Liver (tissue), 9 donors: ENCODE results near the gene DNAH10. TPM values are rescaled to one million over a fixed set of nuclear protein-coding genes. Genes with fewer than 3 reads are reported as not detected.

Experiments
- DNase-seq: peaks from one replicate; pipeline ENCODE4 v3.0.0-alpha.2; 2017; ENCODE audit warnings: low spot score
- H3K27ac ChIP-seq, 2 donors: one replicate each; pipeline ENCODE4 v1.7.0; 2013; ENCODE audit warnings: inconsistent platforms in 2 of 2, low read length in 2 of 2, control low read depth in 1 of 2, low read depth in 1 of 2, mild to moderate bottlenecking in 1 of 2
- H3K27me3 ChIP-seq, 4 donors: one replicate each; pipeline versions ENCODE4 v1.6.1 to v1.7.0; 2013; ENCODE audit warnings: low read length in 3 of 4, inconsistent platforms in 1 of 4, mild to moderate bottlenecking in 1 of 4, moderate library complexity in 1 of 4; ENCODE audit not compliant: control insufficient read depth in 4 of 4, insufficient read depth in 4 of 4
- H3K36me3 ChIP-seq, 4 donors: one replicate each; pipeline versions ENCODE4 v1.6.1 to v1.7.0; 2013; ENCODE audit warnings: low read length in 3 of 4, mild to moderate bottlenecking in 3 of 4, low read depth in 1 of 4, moderate library complexity in 1 of 4; ENCODE audit not compliant: control insufficient read depth in 4 of 4, insufficient read depth in 3 of 4
- H3K4me1 ChIP-seq, 4 donors: one replicate each; pipeline versions ENCODE4 v1.6.1 to v1.7.0; 2013; ENCODE audit warnings: low read length in 3 of 4, mild to moderate bottlenecking in 3 of 4, moderate library complexity in 1 of 4; ENCODE audit not compliant: control insufficient read depth in 4 of 4, insufficient read depth in 4 of 4
- H3K4me3 ChIP-seq, 3 donors: one replicate each; pipeline versions ENCODE4 v1.6.1 to v1.7.0; 2013; ENCODE audit warnings: low read length in 3 of 3, control low read depth in 1 of 3, low read depth in 1 of 3, mild to moderate bottlenecking in 1 of 3
- H3K9ac ChIP-seq, 2 donors: one replicate each; pipeline ENCODE4 v1.7.0; 2013; ENCODE audit warnings: low read length in 2 of 2, mild to moderate bottlenecking in 2 of 2, moderate library complexity in 2 of 2, control low read depth in 1 of 2, low read depth in 1 of 2
- H3K9me3 ChIP-seq, 4 donors: one replicate each; pipeline versions ENCODE4 v1.6.1 to v1.7.0; 2013; ENCODE audit warnings: low read length in 3 of 4; ENCODE audit not compliant: control insufficient read depth in 4 of 4
- EGR1 ChIP-seq, 2 donors: IDR thresholded peaks; 2 replicates each; pipeline ENCODE4 v1.6.1; 2016 to 2018; ENCODE audit warnings: antibody characterized with exemption in 2 of 2, low read depth in 2 of 2
- FOXA1 ChIP-seq: IDR thresholded peaks from 2 replicates; pipeline ENCODE4 v1.6.1; 2016; ENCODE audit warnings: antibody characterized with exemption
- FOXA2 ChIP-seq: IDR thresholded peaks from 2 replicates; pipeline ENCODE4 v1.6.1; 2016; ENCODE audit warnings: antibody characterized with exemption
- GABPA ChIP-seq, 2 donors: IDR thresholded peaks in 1 of 2; conservative IDR thresholded peaks in 1 of 2; 2 replicates each; pipeline ENCODE4 v1.6.1; 2016; ENCODE audit warnings: antibody characterized with exemption in 2 of 2, mild to moderate bottlenecking in 1 of 2, moderate library complexity in 1 of 2
- HNF4A ChIP-seq, 2 donors: conservative IDR thresholded peaks; 2 replicates each; pipeline ENCODE4 v1.6.1; 2016; ENCODE audit warnings: antibody characterized with exemption in 2 of 2, mild to moderate bottlenecking in 2 of 2
- HNF4G ChIP-seq: IDR thresholded peaks from 2 replicates; pipeline ENCODE4 v1.6.1; 2016; ENCODE audit warnings: antibody characterized with exemption
- JUND ChIP-seq, 2 donors: IDR thresholded peaks; 2 replicates each; pipeline ENCODE4 v1.6.1; 2016; ENCODE audit warnings: antibody characterized with exemption in 2 of 2
- NR2F2 ChIP-seq: IDR thresholded peaks from 2 replicates; pipeline ENCODE4 v1.6.1; 2016; ENCODE audit warnings: antibody characterized with exemption
- RAD21 ChIP-seq, 2 donors: IDR thresholded peaks; 2 replicates each; pipeline ENCODE4 v1.6.1; 2016; ENCODE audit warnings: antibody characterized with exemption in 2 of 2, mild to moderate bottlenecking in 2 of 2
- REST ChIP-seq: IDR thresholded peaks from 2 replicates; pipeline ENCODE4 v1.6.1; 2016; ENCODE audit warnings: antibody characterized with exemption, mild to moderate bottlenecking
- RXRA ChIP-seq, 2 donors: IDR thresholded peaks; 2 replicates each; pipeline ENCODE4 v1.6.1; 2017 to 2018; ENCODE audit warnings: antibody characterized with exemption in 2 of 2, mild to moderate bottlenecking in 1 of 2
- SP1 ChIP-seq: IDR thresholded peaks from 2 replicates; pipeline ENCODE4 v1.6.1; 2018; ENCODE audit warnings: antibody characterized with exemption, mild to moderate bottlenecking
- TAF1 ChIP-seq: conservative IDR thresholded peaks from 2 replicates; pipeline ENCODE4 v1.6.1; 2016; ENCODE audit warnings: antibody characterized with exemption, mild to moderate bottlenecking
- YY1 ChIP-seq: IDR thresholded peaks from 2 replicates; pipeline ENCODE4 v1.6.1; 2016; ENCODE audit warnings: antibody characterized with exemption, mild to moderate bottlenecking
- WGBS: extraction: QIAGEN DNeasy Blood & Tissue Kit; methylation state at CpG from one replicate; pipeline ENCODE4 v1.1.7; 2013; 5-methylcytosine and 5-hydroxymethylcytosine counted together
- polyA plus RNA-seq, 2 donors: library from polyadenylated mRNA; stranded (reverse) in 1 of 2; unstranded in 1 of 2; fragments of 200-250 nt in 1 of 2; fragments of >200 nt in 1 of 2; fragmentation: Nextera tagmentation in 1 of 2; extraction: Ambion mirVana in 1 of 2; gene quantifications; one replicate each; pipeline versions ENCODE4 v1.2.1 to v1.2.3, GENCODE V29; 2013 to 2015
- total RNA-seq, 2 donors: library from RNA; depleted of rRNA; stranded (reverse); fragments of >200 nt; gene quantifications; one replicate each; pipeline ENCODE4 v1.2.3, GENCODE V29; 2014
- TF ChIP-seq, protein P1 (sequence below): IDR thresholded peaks from 2 replicates; pipeline ENCODE4 v1.6.1; 2016; ENCODE audit warnings: antibody characterized with exemption
- TF ChIP-seq, protein P2 (sequence below): IDR thresholded peaks from 2 replicates; pipeline ENCODE4 v1.6.1; 2016; ENCODE audit warnings: antibody characterized with exemption
- TF ChIP-seq, protein P3 (sequence below): fragments of 150-350 bp; IDR thresholded peaks from 2 replicates; pipeline ENCODE4 v1.5.1; 2017; ENCODE audit warnings: improper control_type of control experiment, low read depth, low read length; ENCODE audit not compliant: missing input control
- TF ChIP-seq, protein P4 (sequence below): IDR thresholded peaks from 2 replicates; pipeline ENCODE4 v1.6.1; 2016; ENCODE audit warnings: antibody characterized with exemption
- donor health status: healthy.
- donor health status: healthy.
- donor health status: healthy.
- donor health status: healthy.
- donor health status: healthy.

DNAH10 gene
- total and polyA plus RNA-seq, 4 donors: 0.05 to 0.47 (median 0.07) TPM

DNA sequence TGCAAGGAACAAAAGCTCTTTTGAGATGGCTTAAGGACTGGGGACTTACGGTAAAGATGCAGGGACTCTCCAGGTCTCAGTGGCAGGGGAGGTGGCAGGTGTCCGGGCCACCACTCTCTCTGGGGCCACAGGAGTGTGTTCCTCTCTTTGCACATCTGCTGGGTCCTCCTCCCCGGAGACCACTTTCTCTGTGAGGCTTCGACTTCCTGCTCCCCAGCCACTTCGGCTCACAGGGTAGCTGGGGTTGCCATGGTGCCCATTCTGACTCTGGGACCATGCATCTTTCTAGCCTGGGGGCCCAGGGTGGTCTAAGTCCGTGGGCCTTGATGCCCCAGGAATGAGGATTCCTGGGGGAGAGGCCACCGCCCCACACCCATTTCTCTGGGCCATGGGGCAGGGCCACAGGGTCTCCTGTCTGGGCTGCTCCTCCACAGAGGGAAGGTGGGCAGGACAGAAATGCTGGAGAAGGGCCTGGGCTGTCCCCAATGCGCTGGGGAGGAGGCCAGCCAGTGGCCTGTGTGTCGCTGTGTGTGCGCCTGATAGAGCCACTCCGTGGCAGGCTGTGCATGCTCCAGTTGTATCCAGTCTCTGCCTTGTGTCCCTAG is 172.0 kb downstream of the DNAH10 start:
- WGBS: 87% methylated on average over 11 of the region's 11 CpGs
- peaks cover 0 to 12% (median 1%) of the 10 kb centered on the region in 4 donors for H3K36me3 ChIP-seq
- H3K4me3 ChIP-seq: no peak overlapping the region
- TF ChIP-seq, protein P1, sequence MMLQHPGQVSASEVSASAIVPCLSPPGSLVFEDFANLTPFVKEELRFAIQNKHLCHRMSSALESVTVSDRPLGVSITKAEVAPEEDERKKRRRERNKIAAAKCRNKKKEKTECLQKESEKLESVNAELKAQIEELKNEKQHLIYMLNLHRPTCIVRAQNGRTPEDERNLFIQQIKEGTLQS: no peak
- no peak for TF ChIP-seq REST
- TF ChIP-seq RXRA (IDR thresholded peaks at IDR 0.05): no peak
- TF ChIP-seq NR2F2: no peak
- TF ChIP-seq YY1: no peak
- no peak for TF ChIP-seq FOXA2
- TF ChIP-seq, protein P2, sequence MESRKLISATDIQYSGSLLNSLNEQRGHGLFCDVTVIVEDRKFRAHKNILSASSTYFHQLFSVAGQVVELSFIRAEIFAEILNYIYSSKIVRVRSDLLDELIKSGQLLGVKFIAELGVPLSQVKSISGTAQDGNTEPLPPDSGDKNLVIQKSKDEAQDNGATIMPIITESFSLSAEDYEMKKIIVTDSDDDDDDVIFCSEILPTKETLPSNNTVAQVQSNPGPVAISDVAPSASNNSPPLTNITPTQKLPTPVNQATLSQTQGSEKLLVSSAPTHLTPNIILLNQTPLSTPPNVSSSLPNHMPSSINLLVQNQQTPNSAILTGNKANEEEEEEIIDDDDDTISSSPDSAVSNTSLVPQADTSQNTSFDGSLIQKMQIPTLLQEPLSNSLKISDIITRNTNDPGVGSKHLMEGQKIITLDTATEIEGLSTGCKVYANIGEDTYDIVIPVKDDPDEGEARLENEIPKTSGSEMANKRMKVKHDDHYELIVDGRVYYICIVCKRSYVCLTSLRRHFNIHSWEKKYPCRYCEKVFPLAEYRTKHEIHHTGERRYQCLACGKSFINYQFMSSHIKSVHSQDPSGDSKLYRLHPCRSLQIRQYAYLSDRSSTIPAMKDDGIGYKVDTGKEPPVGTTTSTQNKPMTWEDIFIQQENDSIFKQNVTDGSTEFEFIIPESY: no peak
- no peak for TF ChIP-seq EGR1 (IDR thresholded peaks at IDR 0.05; ENCODE audit: low read depth in 2 of 2)
- TF ChIP-seq RAD21 (IDR thresholded peaks at IDR 0.05): no peak
- TF ChIP-seq, protein P3, sequence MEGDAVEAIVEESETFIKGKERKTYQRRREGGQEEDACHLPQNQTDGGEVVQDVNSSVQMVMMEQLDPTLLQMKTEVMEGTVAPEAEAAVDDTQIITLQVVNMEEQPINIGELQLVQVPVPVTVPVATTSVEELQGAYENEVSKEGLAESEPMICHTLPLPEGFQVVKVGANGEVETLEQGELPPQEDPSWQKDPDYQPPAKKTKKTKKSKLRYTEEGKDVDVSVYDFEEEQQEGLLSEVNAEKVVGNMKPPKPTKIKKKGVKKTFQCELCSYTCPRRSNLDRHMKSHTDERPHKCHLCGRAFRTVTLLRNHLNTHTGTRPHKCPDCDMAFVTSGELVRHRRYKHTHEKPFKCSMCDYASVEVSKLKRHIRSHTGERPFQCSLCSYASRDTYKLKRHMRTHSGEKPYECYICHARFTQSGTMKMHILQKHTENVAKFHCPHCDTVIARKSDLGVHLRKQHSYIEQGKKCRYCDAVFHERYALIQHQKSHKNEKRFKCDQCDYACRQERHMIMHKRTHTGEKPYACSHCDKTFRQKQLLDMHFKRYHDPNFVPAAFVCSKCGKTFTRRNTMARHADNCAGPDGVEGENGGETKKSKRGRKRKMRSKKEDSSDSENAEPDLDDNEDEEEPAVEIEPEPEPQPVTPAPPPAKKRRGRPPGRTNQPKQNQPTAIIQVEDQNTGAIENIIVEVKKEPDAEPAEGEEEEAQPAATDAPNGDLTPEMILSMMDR: no peak
- TF ChIP-seq TAF1: no peak
- TF ChIP-seq JUND (IDR thresholded peaks at IDR 0.05): no peak
- TF ChIP-seq HNF4A (conservative IDR thresholded peaks at IDR 0.05): no peak
- TF ChIP-seq, protein P4, sequence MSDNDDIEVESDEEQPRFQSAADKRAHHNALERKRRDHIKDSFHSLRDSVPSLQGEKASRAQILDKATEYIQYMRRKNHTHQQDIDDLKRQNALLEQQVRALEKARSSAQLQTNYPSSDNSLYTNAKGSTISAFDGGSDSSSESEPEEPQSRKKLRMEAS: no peak
- H3K9ac ChIP-seq: no peak overlapping the region
- H3K4me1 ChIP-seq: peaks cover 0 to 1% (median 0%) of the 10 kb centered on the region in 4 donors
- H3K27ac ChIP-seq: no peak overlapping the region
- DNase-seq: no peak
- no peaks in the 10 kb centered on the region for H3K27me3 ChIP-seq
- no peaks in the 10 kb centered on the region for H3K9me3 ChIP-seq

- Histone ChIP-seq H3K9ac (no peak overlapping the region), H3K4me1 (peaks cover 0 to 1% (median 0%) of the 10 kb centered on the region in 4 donors), H3K27me3 (no peaks in the 10 kb centered on the region), H3K36me3 (peaks cover 0 to 12% (median 2%) of the 10 kb centered on the region in 4 donors), H3K9me3 (no peaks in the 10 kb centered on the region), H3K4me3 (no peak overlapping the region), H3K27ac (no peak overlapping the region)
- TF ChIP-seq GABPA (IDR thresholded peaks at IDR 0.05 in 1 of 2, conservative IDR thresholded peaks at IDR 0.05 in 1 of 2) (no peak), NR2F2 (no peak), FOXA1 (no peak), HNF4G (no peak), SP1 (no peak)
- DNase-seq: no peak
- 79% methylated on average over 9 of the region's 9 CpGs for WGBS
Observed at GRCh38 chr12:123934829-123935228, 172.7 kb downstream of the DNAH10 start.
